K562 (cell line): ENCODE data around the gene ATF5. TPM values are rescaled to one million over a fixed set of nuclear protein-coding genes. Genes with fewer than 3 reads are reported as not detected.

Source experiments
- ATAC-seq: fragments of 200-7000 bp; cut with Tn5 transposase; 3 replicates; pipeline ENCODE4 v1.9.1; 2020; ENCODE audit warnings: moderate library complexity
- BruUV-seq: library from RNA; stranded (reverse); fragments of 400-500 nt; replicated peaks from 2 replicates; lab custom pipeline; 2021; lab: Mats Ljungman, UMichigan
- CTCF ChIA-PET: fragments of 300-600 bp; formaldehyde crosslinking; extraction: SDS; loops from one replicate; lab custom pipeline; 2021; ENCODE audit warnings: low intra/inter-chr PET ratio; lab: Yijun Ruan, JAX
- POLR2A ChIA-PET: fragments of 300-600, 350-650 bp; sonication (Branson Sonifier 250); formaldehyde crosslinking; extraction: SDS; loops from one replicate; lab custom pipeline; 2021; ENCODE audit warnings: antibody characterized with exemption, inconsistent platforms; lab: Yijun Ruan, JAX
- DNase-seq, 4 experiments: peaks; one replicate each; pipeline versions ENCODE4 v3.0.0 to v3.0.0-alpha.2; 2011 to 2018; ENCODE audit warnings: low spot score in 3 of 4, mixed read lengths in 3 of 4; ENCODE audit errors: extremely low read depth in 1 of 4
- FAIRE-seq: peaks from 2 replicates; lab custom pipeline; 2011; peaks lifted over from hg19 to GRCh38; lab: Jason Lieb, UNC
- H2AFZ ChIP-seq: 2 replicates; pipeline ENCODE4 v1.6.0; 2011; ENCODE audit warnings: low read depth, low read length, control low read depth, inconsistent platforms
- H3K27ac ChIP-seq: fragments of 200-600 bp; 3 replicates; pipeline ENCODE4 v1.8.0; 2011; ENCODE audit warnings: low read depth, mild to moderate bottlenecking, control low read depth, inconsistent platforms, low read length, moderate library complexity, mixed read lengths; ENCODE audit errors: extremely low read depth
- H3K27me3 ChIP-seq, 2 experiments: fragments of 300-600 bp in 1 of 2; 2 replicates in 1 of 2; 3 replicates in 1 of 2; pipeline versions ENCODE4 v1.6.0 to v1.8.0; 2011; ENCODE audit warnings: inconsistent platforms in 2 of 2, low read length in 2 of 2, mild to moderate bottlenecking in 1 of 2, mixed read lengths in 1 of 2, moderate library complexity in 1 of 2; ENCODE audit not compliant: control insufficient read depth in 2 of 2, insufficient read depth in 2 of 2
- H3K36me3 ChIP-seq: fragments of 300-600 bp; 3 replicates; pipeline ENCODE4 v1.8.0; 2011; ENCODE audit warnings: mild to moderate bottlenecking, low read length, inconsistent platforms; ENCODE audit not compliant: control insufficient read depth, insufficient read depth
- H3K4me1 ChIP-seq, 2 experiments: fragments of 200-600 bp in 1 of 2; replicated peaks in 1 of 2; 2 replicates in 1 of 2; 3 replicates in 1 of 2; pipeline versions ENCODE4 v1.5.1 to v1.8.0; 2011; ENCODE audit warnings: inconsistent platforms in 2 of 2, low read length in 2 of 2, mild to moderate bottlenecking in 1 of 2, mixed read lengths in 1 of 2, moderate library complexity in 1 of 2; ENCODE audit not compliant: control insufficient read depth in 2 of 2, insufficient read depth in 2 of 2
- H3K4me2 ChIP-seq: 2 replicates; pipeline ENCODE4 v1.6.1; 2011; ENCODE audit warnings: low read length, control low read depth, inconsistent platforms, mixed read lengths; ENCODE audit not compliant: insufficient read depth
- H3K4me3 ChIP-seq: fragments of 200-600 bp; sonication (generic), shearing (Covaris generic); 2 replicates; pipeline ENCODE4 v1.5.1; 2016; ENCODE audit warnings: control low read depth, inconsistent platforms
- H3K79me2 ChIP-seq: fragments of 200-600 bp; 3 replicates; pipeline ENCODE4 v1.8.0; 2011; ENCODE audit warnings: low read length, inconsistent platforms; ENCODE audit not compliant: control insufficient read depth, insufficient read depth
- H3K9ac ChIP-seq, 2 experiments: 2 replicates each; pipeline versions ENCODE4 v1.6.0 to v1.6.1; 2011; ENCODE audit warnings: low read depth in 2 of 2, low read length in 2 of 2, control low read depth in 1 of 2, inconsistent platforms in 1 of 2, mild to moderate bottlenecking in 1 of 2, mixed read lengths in 1 of 2; ENCODE audit not compliant: insufficient read depth in 1 of 2
- H3K9me1 ChIP-seq: one replicate; pipeline ENCODE4 v1.6.0; 2011; ENCODE audit warnings: inconsistent platforms, mild to moderate bottlenecking, low read length, moderate library complexity; ENCODE audit not compliant: control insufficient read depth, insufficient read depth
- H3K9me3 ChIP-seq: replicated peaks from 2 replicates; pipeline ENCODE4 v1.5.1; 2011; ENCODE audit warnings: low read depth, low read length, inconsistent platforms; ENCODE audit not compliant: control insufficient read depth, insufficient read depth
- H4K20me1 ChIP-seq: replicated peaks from 2 replicates; pipeline ENCODE4 v1.6.1; 2011; ENCODE audit warnings: low read length, inconsistent platforms, mixed read lengths; ENCODE audit not compliant: control insufficient read depth, insufficient read depth
- BRF1 ChIP-seq: IDR thresholded peaks from 3 replicates; pipeline ENCODE4 v1.6.1; 2011; ENCODE audit warnings: borderline replicate concordance, mild to moderate bottlenecking; ENCODE audit not compliant: insufficient read length; ENCODE audit errors: extremely low read depth
- CEBPZ ChIP-seq: fragments of 150-350 bp; IDR thresholded peaks from 2 replicates; pipeline ENCODE4 v1.6.1; 2014; ENCODE audit warnings: low read depth, mild to moderate bottlenecking, low read length, borderline replicate concordance
- GABPB2 ChIP-seq: fragments of 250-450 bp; sonication (Bioruptor Pico); conservative IDR thresholded peaks from 2 replicates; pipeline ENCODE4 v1.5.1; 2021; ENCODE audit warnings: mild to moderate bottlenecking
- GMEB1 ChIP-seq: fragments of 250-450 bp; sonication (Bioruptor Pico); IDR thresholded peaks from 2 replicates; pipeline ENCODE4 v1.4.0; 2020; ENCODE audit warnings: mild to moderate bottlenecking
- HEY1 ChIP-seq: fragments of 250-450 bp; sonication (Bioruptor Pico); IDR thresholded peaks from 2 replicates; pipeline ENCODE4 v1.5.0; 2020; ENCODE audit warnings: mild to moderate bottlenecking, moderate library complexity, borderline replicate concordance
- LARP7 ChIP-seq: fragments of 450-650 bp; IDR thresholded peaks from 2 replicates; pipeline ENCODE4 v1.6.1; 2016
- NCOA4 ChIP-seq: fragments of 450-650 bp; IDR thresholded peaks from 2 replicates; pipeline ENCODE4 v1.6.1; 2018; ENCODE audit warnings: mild to moderate bottlenecking; ENCODE audit not compliant: partially characterized antibody
- NRF1 ChIP-seq, 2 experiments: fragments of 450-650 bp; IDR thresholded peaks in 1 of 2; conservative IDR thresholded peaks in 1 of 2; 2 replicates each; pipeline ENCODE4 v1.6.1; 2014; ENCODE audit warnings: mild to moderate bottlenecking in 2 of 2
- U2AF2 ChIP-seq: fragments of 200-400 bp; formaldehyde crosslinking; optimal IDR thresholded peaks from 2 replicates; pipeline ENCODE3; 2017; ENCODE audit warnings: low read depth, mild to moderate bottlenecking, low read length
- ZNF239 ChIP-seq: fragments of 250-450 bp; sonication (Bioruptor Pico); IDR thresholded peaks from 2 replicates; pipeline ENCODE4 v1.4.0; 2020; ENCODE audit warnings: mild to moderate bottlenecking
- ZNF253 ChIP-seq: fragments of 250-450 bp; sonication (Bioruptor Pico); conservative IDR thresholded peaks from 2 replicates; pipeline ENCODE4 v1.6.1; 2021; ENCODE audit warnings: mild to moderate bottlenecking
- ZNF511 ChIP-seq: sonication (generic); formaldehyde crosslinking; IDR thresholded peaks from 2 replicates; pipeline ENCODE4 v1.8.0; 2022; ENCODE audit warnings: mild to moderate bottlenecking, missing genetic modification reagents
- WGBS: fragments of 100-300 bp; shearing (Covaris generic); methylation state at CpG from one replicate; pipeline ENCODE4 v1.1.6; 2016; ENCODE audit warnings: low coverage, mixed read lengths; ENCODE audit not compliant: insufficient coverage; ENCODE audit errors: missing lambda C conversion rate; 5-methylcytosine and 5-hydroxymethylcytosine counted together
- in situ Hi-C: fragments of 300-500 bp; cut with MboI; formaldehyde crosslinking; loops from 4 replicates; pipeline ENCODE4 v1.15.0; 2018; ENCODE audit warnings: inconsistent platforms, mixed read lengths
- intact Hi-C: fragments of 100-400 bp; cut with micrococcal nuclease; formaldehyde crosslinking; loops from 2 replicates; pipeline ENCODE4 v1.14.2; 2022
- polyA plus RNA-seq, 8 experiments: library from polyadenylated mRNA; depleted of rRNA in 4 of 8; stranded (reverse) in 5 of 8; unstranded in 3 of 8; fragments of >200 nt; fragmentation: Nextera tagmentation in 2 of 8; fragmentation: Illumina TruSeq in 1 of 8; extraction: Ambion mirVana in 2 of 8; extraction: Trizol in 1 of 8; gene quantifications; 2 replicates each; pipeline versions ENCODE4 v1.2.1 to v1.2.3, GENCODE V29; 2011 to 2014; ENCODE audit warnings: inconsistent platforms in 1 of 8, missing spikeins in 1 of 8
- total RNA-seq, 7 experiments: library from RNA; depleted of rRNA in 6 of 7; stranded (reverse); fragments of >200 nt in 6 of 7; fragmentation: Illumina TruSeq in 2 of 7; extraction: Trizol in 2 of 7; gene quantifications; 2 replicates each; pipeline versions ENCODE4 v1.2.1 to v1.2.3, GENCODE V29; 2011 to 2021; ENCODE audit warnings: low replicate concordance in 1 of 7

ATF5 gene
- total and polyA plus RNA-seq, 9 of the 15 experiments (the other 6 are each of a cell fraction or from before 2014, with no cell fraction given) = 3.0 to 57.6 (median 11.1) TPM

GRCh38 chr19:49937750-49938381 is 8.9 kb downstream of the ATF5 start (continued):
- no peak for TF ChIP-seq NRF1 (conservative IDR thresholded peaks at IDR 0.05 in 1 of 2, IDR thresholded peaks at IDR 0.05 in 1 of 2)
- no peak for TF ChIP-seq U2AF2

- FAIRE-seq (no peak), DNase-seq (no peak), ATAC-seq (no peak)
- Histone ChIP-seq H2AFZ (no peak overlapping the region), H3K9me3 (no peaks in the 10 kb centered on the region), H3K27ac (no peak overlapping the region), H3K36me3 (no peaks in the 10 kb centered on the region), H3K4me2 (no peak overlapping the region), H3K4me3 (no peak overlapping the region), H3K27me3 (no peaks in the 10 kb centered on the region), H3K79me2 (no peaks in the 10 kb centered on the region), H3K4me1 (peaks cover 8 to 14% of the 10 kb centered on the region in 2 experiments; a peak in 3 of 5 replicates), H3K9me1 (no peaks in the 10 kb centered on the region), H3K9ac (peak overlapping the region in 1 of 2 experiments; percentile 53; a peak in 1 of 4 replicates), H4K20me1 (no peaks in the 10 kb centered on the region)
- WGBS = 81% methylated on average over 4 of the region's 4 CpGs
- ChIA-PET POLR2A (interaction anchor here (0.9 to 1.0 kb wide), 2 partner anchors 46 to 404 kb away, joined by 3 to 4 read pairs; no protein-coding TSS in a partner anchor), CTCF (interaction anchor here (3.0 kb wide), 1 partner anchor 44 kb away, joined by 61 read pairs; no protein-coding TSS in a partner anchor)
- intact Hi-C loops (no loop called here), in situ Hi-C loops (loop anchor here (5.0 to 10.0 kb wide), 2 partner anchors 39 to 156 kb away; no protein-coding TSS in a partner anchor)
- BruUV-seq = no TSS peak
- TF ChIP-seq HEY1 (no peak), GMEB1 (CRISPR knock-in tag) (no peak), CEBPZ (no peak), ZNF253 (CRISPR knock-in tag) (no peak), ZNF239 (CRISPR knock-in tag) (no peak), NCOA4 (no peak), LARP7 (no peak), GABPB2 (CRISPR knock-in tag) (no peak), BRF1 (no peak), ZNF511 (no peak)
These were observed 9.7 kb downstream of the ATF5 start for GRCh38 chr19:49938662-49939061.
